Measurements from ENCODE around the gene CLDN6. TPM values are rescaled to one million over a fixed set of nuclear protein-coding genes. Genes with fewer than 3 reads are reported as not detected.

Gene CLDN6
- total RNA-seq, 6 experiments from 2014 or later: 2.9 TPM; not detected in 5

DNA sequence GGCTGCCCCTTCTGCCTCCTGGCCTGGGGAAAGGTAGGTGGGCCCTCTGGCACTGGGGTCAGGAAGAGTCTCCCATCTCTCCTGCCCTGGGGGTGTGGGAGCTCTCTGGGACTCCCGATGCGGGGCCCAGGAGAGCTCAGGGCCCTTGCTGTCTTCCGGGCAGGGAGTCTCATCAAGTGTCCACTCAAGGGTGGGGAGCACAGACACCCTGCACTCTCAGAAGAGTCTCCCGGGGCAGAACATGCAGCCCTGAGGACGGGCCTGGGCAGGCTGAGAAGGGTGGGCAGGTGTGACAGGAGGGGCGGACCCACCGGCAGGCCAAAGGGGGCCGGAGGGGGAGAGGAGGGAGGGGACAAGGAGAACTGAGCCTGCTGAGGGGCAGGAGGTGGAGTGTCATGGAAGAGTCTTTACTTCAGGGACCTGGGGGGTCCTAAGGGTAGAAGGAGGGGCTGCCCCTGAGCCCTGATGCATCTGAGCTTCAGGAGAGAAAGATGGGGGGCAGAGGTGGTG is 29.3 kb downstream of the CLDN6 start:
- 38% methylated on average over 1 of the region's 8 CpGs for WGBS (ENCODE audit: insufficient coverage, low coverage, low lambda C conversion rate, missing lambda C conversion rate)
- no peak overlapping the region for H3K27ac ChIP-seq
- ATAC-seq (no peak), DNase-seq (no peak)
- H3K27me3 ChIP-seq: no peaks in the 10 kb centered on the region
- no peak overlapping the region for H3K4me3 ChIP-seq
- TF ChIP-seq, protein P1, sequence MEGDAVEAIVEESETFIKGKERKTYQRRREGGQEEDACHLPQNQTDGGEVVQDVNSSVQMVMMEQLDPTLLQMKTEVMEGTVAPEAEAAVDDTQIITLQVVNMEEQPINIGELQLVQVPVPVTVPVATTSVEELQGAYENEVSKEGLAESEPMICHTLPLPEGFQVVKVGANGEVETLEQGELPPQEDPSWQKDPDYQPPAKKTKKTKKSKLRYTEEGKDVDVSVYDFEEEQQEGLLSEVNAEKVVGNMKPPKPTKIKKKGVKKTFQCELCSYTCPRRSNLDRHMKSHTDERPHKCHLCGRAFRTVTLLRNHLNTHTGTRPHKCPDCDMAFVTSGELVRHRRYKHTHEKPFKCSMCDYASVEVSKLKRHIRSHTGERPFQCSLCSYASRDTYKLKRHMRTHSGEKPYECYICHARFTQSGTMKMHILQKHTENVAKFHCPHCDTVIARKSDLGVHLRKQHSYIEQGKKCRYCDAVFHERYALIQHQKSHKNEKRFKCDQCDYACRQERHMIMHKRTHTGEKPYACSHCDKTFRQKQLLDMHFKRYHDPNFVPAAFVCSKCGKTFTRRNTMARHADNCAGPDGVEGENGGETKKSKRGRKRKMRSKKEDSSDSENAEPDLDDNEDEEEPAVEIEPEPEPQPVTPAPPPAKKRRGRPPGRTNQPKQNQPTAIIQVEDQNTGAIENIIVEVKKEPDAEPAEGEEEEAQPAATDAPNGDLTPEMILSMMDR (IDR thresholded peaks at IDR 0.05): no peak
- no peak for TF ChIP-seq POLR2A (IDR thresholded peaks at IDR 0.05)
- intact Hi-C loops (cut with DNase I): no loop called here
- no peaks in the 10 kb centered on the region for H3K9me3 ChIP-seq
- peaks cover 0 to 18% (median 3%) of the 10 kb centered on the region in 4 donors for H3K4me1 ChIP-seq
- H3K36me3 ChIP-seq: no peaks in the 10 kb centered on the region

DNA sequence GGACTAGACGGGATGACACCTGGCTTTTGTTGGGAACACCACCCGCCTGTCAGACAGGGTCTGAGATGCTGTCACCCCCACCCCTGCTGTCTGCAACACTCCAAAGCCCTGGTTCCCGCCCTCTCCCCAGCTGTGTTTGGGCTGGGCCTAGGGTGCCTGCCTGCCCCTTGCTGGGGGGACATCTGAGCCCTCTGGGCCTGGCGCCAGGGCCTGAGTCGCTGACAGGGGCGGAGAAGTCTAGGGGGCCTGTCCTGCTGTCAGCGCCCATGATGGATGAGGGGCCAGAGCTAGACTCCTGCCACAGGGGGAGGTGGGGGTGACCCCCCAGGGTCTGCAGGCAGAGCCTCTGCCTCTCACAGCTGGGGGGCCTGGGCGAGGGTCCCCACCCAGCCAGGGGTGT is 30.1 kb downstream of the CLDN6 start:
- no peak for DNase-seq
- H3K4me3 ChIP-seq: no peak overlapping the region

DNA sequence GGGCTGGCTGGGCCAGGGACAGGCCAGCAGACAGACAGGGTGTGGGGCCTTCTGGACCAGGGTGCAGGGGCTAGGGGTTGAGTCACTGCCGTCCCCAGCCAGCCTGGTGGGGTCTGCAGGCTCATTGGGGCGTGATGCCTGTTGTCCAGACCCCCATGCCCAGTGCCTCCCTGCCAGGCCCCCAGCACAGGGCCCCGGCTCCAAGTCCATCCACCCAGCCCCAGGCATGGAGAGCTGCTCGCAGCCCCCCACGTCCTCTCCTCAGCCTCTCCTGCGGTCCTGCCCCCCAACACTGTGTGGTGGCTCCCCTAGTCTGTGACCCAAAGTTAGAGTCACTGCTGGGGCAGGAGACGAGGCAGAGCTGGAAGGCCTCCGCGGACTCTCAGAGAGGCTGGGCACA is 30.7 kb downstream of the CLDN6 start:
- intact Hi-C loops (cut with DNase I): no loop called here
- Histone ChIP-seq H3K4me1 (peaks cover 0 to 21% (median 3%) of the 10 kb centered on the region in 4 donors), H3K36me3 (no peaks in the 10 kb centered on the region), H3K9me3 (no peaks in the 10 kb centered on the region), H3K27ac (no peak overlapping the region), H3K4me3 (no peak overlapping the region), H3K27me3 (no peaks in the 10 kb centered on the region)
- DNase-seq (no peak), ATAC-seq (no peak)
- no CpG with 5 or more reads among the region's 9 CpGs for WGBS (ENCODE audit: insufficient coverage, low coverage, low lambda C conversion rate, missing lambda C conversion rate)
- TF ChIP-seq, protein P1 (IDR thresholded peaks at IDR 0.05): no peak

More for the DNA sequence above, 30.1 kb downstream of the CLDN6 start:
- no peaks in the 10 kb centered on the region for H3K27me3 ChIP-seq
- H3K36me3 ChIP-seq: no peaks in the 10 kb centered on the region
- intact Hi-C loops (cut with DNase I): no loop called here
- no peak overlapping the region for H3K27ac ChIP-seq
- no peak for ATAC-seq
- no peak for TF ChIP-seq POLR2A (IDR thresholded peaks at IDR 0.05)
- TF ChIP-seq, protein P1 (IDR thresholded peaks at IDR 0.05): no peak
- H3K4me1 ChIP-seq: peaks cover 0 to 21% (median 3%) of the 10 kb centered on the region in 4 donors
- WGBS (ENCODE audit: insufficient coverage, low coverage, low lambda C conversion rate, missing lambda C conversion rate): no CpG with 5 or more reads among the region's 8 CpGs
- no peaks in the 10 kb centered on the region for H3K9me3 ChIP-seq

DNA sequence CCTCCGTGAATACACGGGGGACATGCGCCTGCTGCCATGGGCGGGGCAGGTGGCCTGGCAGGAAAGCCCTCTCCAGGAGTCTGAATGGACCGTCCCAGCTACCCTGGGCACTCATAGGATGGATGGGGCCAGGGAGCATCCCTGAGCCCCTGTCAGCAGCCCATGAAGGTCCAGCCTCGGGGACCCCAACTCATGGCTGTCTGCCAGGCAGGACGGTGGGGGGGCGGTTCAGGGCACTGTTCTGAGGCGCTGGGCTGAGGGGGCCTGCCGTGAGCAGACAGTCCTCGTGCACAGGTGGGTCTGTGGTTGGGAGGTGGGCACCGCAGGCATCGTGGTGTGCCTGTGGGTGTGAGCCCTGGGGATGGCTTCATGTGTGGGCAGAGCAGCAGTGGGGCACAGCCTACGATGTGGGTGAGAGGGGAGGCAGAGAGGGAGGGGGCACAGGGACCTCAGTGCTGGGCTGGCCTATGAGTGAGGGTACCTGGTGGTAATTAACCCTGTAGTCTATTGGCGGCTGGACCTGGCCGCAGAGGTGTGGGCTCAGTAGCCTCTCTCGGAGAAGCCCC is 31.3 kb downstream of the CLDN6 start:
- H3K36me3 ChIP-seq: no peaks in the 10 kb centered on the region
- H3K27ac ChIP-seq: no peak overlapping the region
- no peak for DNase-seq
- peaks cover 0 to 21% (median 3%) of the 10 kb centered on the region in 4 donors for H3K4me1 ChIP-seq
- no peak overlapping the region for H3K4me3 ChIP-seq
- intact Hi-C loops (cut with DNase I): no loop called here
- no peak for TF ChIP-seq POLR2A (IDR thresholded peaks at IDR 0.05)
- TF ChIP-seq, protein P1 (IDR thresholded peaks at IDR 0.05): no peak
- WGBS (ENCODE audit: insufficient coverage, low coverage, low lambda C conversion rate, missing lambda C conversion rate): 71% methylated on average over 5 of the region's 17 CpGs
- no peaks in the 10 kb centered on the region for H3K27me3 ChIP-seq
- no peaks in the 10 kb centered on the region for H3K9me3 ChIP-seq
- ATAC-seq: no peak

All from right lobe of liver (tissue), 6 donors.